ENCODE measurements around the gene PDE6B.

GRCh38 chr4:680928-681645 lies 55.7 kb downstream of the PDE6B start:
- TF ChIP-seq FOXP2 (optimal IDR thresholded peaks at IDR 0.05; ENCODE audit: borderline replicate concordance, extremely low read depth, extremely low read length, insufficient read depth): no peak
- TF ChIP-seq REST (IDR thresholded peaks at IDR 0.05; ENCODE audit: insufficient read depth in 1 of 2, low read depth in 2 of 2, low read length in 2 of 2): no peak
- no peak for TF ChIP-seq SIN3A (IDR thresholded peaks at IDR 0.05; ENCODE audit: borderline replicate concordance, insufficient read depth, low read length)
- TF ChIP-seq POLR2AphosphoS5 (IDR thresholded peaks at IDR 0.05; ENCODE audit: low read depth, low read length): no peak
